HCT116 (cell line): ENCODE measurements around the gene GPN1.
"Not testable (repeated sequence)": the region's sequence is repeated elsewhere in the genome, so short reads cannot be mapped to it uniquely, and the experiment has no call there.

Experiments used
- EZH2phosphoT487 ChIP-seq: fragments of 200-600 bp; IDR thresholded peaks from 2 replicates; pipeline ENCODE4 v1.6.1; 2018; ENCODE audit warnings: antibody characterized with exemption, borderline replicate concordance
- SP1 ChIP-seq: IDR thresholded peaks from 2 replicates; pipeline ENCODE4 v1.6.1; 2012; ENCODE audit warnings: low read depth
- TCF7L2 ChIP-seq: IDR thresholded peaks from 2 replicates; pipeline ENCODE4 v1.7.0; 2011; ENCODE audit warnings: borderline replicate concordance, inconsistent platforms; ENCODE audit not compliant: insufficient read depth, insufficient read length; ENCODE audit errors: extremely low read depth
- YY1 ChIP-seq: IDR thresholded peaks from 2 replicates; pipeline ENCODE4 v1.6.1; 2011; ENCODE audit warnings: low read length, low read depth, moderate library complexity, mild to moderate bottlenecking; ENCODE audit not compliant: insufficient replicate concordance; ENCODE audit errors: extremely low read depth
- TF ChIP-seq, protein P1 (sequence below), 3 experiments: fragments of 200-600 bp in 1 of 3; sonication (generic) in 1 of 3; IDR thresholded peaks in 2 of 3; conservative IDR thresholded peaks in 1 of 3; 2 replicates each; pipeline ENCODE4 v1.5.1; 2012 to 2017; ENCODE audit warnings: low read depth in 2 of 3, low read length in 2 of 3, antibody characterized with exemption in 1 of 3, borderline replicate concordance in 1 of 3, control low read depth in 1 of 3, mild to moderate bottlenecking in 1 of 3, mixed read lengths in 1 of 3, mixed run types in 1 of 3, moderate library complexity in 1 of 3; ENCODE audit not compliant: insufficient read depth in 1 of 3
- TF ChIP-seq, protein P2 (sequence below): IDR thresholded peaks from 2 replicates; pipeline ENCODE4 v1.6.1; 2012

DNA sequence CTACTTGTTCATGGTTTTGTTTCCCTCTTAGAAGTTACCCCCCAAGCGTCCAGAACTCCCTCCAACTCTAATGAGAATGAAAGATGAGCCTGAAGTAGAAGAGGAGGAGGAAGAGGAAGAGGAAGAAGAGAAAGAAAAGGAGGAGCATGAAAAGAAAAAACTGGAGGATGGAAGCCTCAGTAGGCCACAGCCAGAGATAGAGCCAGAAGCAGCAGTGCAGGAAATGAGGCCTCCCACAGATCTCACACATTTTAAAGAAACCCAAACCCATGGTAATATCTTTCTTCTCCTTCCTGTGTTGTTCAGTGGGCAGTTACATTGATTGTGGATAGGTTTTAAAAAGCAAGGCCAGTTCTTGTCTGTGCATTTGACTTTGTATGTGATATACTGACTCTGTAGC, 56.2 kb downstream of the GPN1 start:
- TF ChIP-seq, protein P1, sequence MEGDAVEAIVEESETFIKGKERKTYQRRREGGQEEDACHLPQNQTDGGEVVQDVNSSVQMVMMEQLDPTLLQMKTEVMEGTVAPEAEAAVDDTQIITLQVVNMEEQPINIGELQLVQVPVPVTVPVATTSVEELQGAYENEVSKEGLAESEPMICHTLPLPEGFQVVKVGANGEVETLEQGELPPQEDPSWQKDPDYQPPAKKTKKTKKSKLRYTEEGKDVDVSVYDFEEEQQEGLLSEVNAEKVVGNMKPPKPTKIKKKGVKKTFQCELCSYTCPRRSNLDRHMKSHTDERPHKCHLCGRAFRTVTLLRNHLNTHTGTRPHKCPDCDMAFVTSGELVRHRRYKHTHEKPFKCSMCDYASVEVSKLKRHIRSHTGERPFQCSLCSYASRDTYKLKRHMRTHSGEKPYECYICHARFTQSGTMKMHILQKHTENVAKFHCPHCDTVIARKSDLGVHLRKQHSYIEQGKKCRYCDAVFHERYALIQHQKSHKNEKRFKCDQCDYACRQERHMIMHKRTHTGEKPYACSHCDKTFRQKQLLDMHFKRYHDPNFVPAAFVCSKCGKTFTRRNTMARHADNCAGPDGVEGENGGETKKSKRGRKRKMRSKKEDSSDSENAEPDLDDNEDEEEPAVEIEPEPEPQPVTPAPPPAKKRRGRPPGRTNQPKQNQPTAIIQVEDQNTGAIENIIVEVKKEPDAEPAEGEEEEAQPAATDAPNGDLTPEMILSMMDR (IDR thresholded peaks at IDR 0.05 in 2 of 3, conservative IDR thresholded peaks at IDR 0.05 in 1 of 3; ENCODE audit: borderline replicate concordance in 1 of 3, insufficient read depth in 1 of 3, low read depth in 2 of 3, low read length in 2 of 3), result not testable (repeated sequence)
- TF ChIP-seq YY1, EZH2phosphoT487, TCF7L2, SP1: not testable (repeated sequence)
- TF ChIP-seq, protein P2, sequence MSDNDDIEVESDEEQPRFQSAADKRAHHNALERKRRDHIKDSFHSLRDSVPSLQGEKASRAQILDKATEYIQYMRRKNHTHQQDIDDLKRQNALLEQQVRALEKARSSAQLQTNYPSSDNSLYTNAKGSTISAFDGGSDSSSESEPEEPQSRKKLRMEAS, result not testable (repeated sequence)
